Type B pancreatic cell (in vitro differentiated cells): ENCODE data around the gene L3MBTL4. TPM values are rescaled to one million over a fixed set of nuclear protein-coding genes. Genes with fewer than 3 reads are reported as not detected.

Source experiments
- DNase-seq: peaks from one replicate; pipeline ENCODE4 v3.0.0; 2021; ENCODE audit warnings: mixed read lengths; ENCODE audit not compliant: unreplicated experiment; ENCODE audit errors: extremely low spot score
- H3K27ac Mint-ChIP-seq: 2 replicates; pipeline ENCODE4 v1.8.0; 2021; ENCODE audit warnings: mild to moderate bottlenecking, mixed read lengths
- H3K27me3 Mint-ChIP-seq: 2 replicates; pipeline ENCODE4 v1.8.0; 2021; ENCODE audit warnings: mixed read lengths
- H3K36me3 Mint-ChIP-seq: 2 replicates; pipeline ENCODE4 v1.8.0; 2021; ENCODE audit warnings: mixed read lengths
- H3K4me1 Mint-ChIP-seq: one replicate; pipeline ENCODE4 v1.8.0; 2021; ENCODE audit warnings: mixed read lengths; ENCODE audit not compliant: unreplicated experiment
- H3K4me3 Mint-ChIP-seq: 2 replicates; pipeline ENCODE4 v1.8.0; 2021; ENCODE audit warnings: mild to moderate bottlenecking, mixed read lengths
- H3K9me3 Mint-ChIP-seq: 2 replicates; pipeline ENCODE4 v1.8.0; 2021; ENCODE audit warnings: mixed read lengths
- total RNA-seq: library from RNA; stranded (reverse); gene quantifications from 2 replicates; pipeline ENCODE4 v1.2.1, GENCODE V29; 2021; ENCODE audit warnings: low replicate concordance
- TF ChIP-seq, protein P1 (sequence below): fragments of 200-600 bp; sonication (generic); conservative IDR thresholded peaks from 2 replicates; pipeline ENCODE4 v1.5.0; 2021; ENCODE audit warnings: antibody characterized with exemption, mild to moderate bottlenecking

The L3MBTL4 gene
- total RNA-seq, 1 donor from 2014 or later, result 2.2 TPM

DNA sequence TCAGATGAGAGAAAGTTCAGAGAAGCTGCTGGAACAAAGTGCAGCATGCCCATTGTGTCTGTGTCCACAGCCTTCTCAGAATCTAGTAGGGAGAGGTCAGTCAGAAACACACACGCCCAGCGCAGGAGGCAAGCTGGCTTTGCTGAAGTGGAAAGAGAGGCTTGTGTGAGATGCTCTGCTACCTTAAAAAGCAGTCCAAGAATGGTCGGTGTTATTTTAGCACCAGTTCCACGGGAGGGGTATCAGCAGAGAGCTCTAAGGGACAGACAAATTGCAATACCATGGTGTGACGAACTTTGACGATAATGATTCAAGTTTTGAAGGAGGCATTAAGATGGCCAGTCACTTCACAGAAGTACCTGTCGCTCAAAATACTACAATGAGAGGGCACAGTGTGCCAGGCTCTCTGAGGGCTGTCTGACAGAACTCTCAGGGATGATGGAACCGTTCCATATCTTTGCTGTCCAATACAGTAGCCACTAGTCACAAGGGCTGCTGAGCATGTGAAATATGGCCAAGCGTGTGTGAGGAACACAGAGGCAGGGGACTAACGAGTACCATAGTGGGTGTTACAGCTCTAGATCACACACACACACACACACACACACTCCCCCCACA is 281.9 kb downstream of the L3MBTL4 start:
- no peaks in the 10 kb centered on the region for H3K27me3 Mint-ChIP-seq
- TF ChIP-seq, protein P1, sequence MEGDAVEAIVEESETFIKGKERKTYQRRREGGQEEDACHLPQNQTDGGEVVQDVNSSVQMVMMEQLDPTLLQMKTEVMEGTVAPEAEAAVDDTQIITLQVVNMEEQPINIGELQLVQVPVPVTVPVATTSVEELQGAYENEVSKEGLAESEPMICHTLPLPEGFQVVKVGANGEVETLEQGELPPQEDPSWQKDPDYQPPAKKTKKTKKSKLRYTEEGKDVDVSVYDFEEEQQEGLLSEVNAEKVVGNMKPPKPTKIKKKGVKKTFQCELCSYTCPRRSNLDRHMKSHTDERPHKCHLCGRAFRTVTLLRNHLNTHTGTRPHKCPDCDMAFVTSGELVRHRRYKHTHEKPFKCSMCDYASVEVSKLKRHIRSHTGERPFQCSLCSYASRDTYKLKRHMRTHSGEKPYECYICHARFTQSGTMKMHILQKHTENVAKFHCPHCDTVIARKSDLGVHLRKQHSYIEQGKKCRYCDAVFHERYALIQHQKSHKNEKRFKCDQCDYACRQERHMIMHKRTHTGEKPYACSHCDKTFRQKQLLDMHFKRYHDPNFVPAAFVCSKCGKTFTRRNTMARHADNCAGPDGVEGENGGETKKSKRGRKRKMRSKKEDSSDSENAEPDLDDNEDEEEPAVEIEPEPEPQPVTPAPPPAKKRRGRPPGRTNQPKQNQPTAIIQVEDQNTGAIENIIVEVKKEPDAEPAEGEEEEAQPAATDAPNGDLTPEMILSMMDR, result no peak
- DNase-seq, result no peak

DNA sequence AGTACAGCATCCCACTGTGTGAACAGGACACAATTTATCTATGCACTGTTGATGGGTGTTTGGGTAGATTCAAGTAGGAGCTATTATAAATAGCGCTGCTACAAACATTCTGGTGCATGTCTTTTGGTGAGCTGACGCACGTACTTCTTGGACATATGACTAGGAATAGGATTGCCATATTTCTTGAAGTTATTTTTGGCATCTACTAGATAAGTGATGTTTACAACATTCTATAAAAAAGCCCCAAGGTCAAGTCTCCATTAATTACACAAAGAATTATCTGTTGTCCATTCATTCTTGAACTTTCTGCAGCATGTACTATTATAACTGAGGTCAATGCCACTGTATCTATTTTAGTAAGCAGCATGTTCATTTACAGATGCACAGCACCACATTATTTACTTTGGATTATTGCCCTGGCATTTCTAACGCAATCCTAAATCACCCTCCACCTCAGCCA is 293.9 kb downstream of the L3MBTL4 start:
- no peak for DNase-seq
- Mint-ChIP-seq H3K36me3 (no peaks in the 10 kb centered on the region), H3K4me1 (no peaks in the 10 kb centered on the region)

More for the DNA sequence above, 281.9 kb downstream of the L3MBTL4 start:
- H3K36me3 Mint-ChIP-seq, result peaks cover 4% of the 10 kb centered on the region
- H3K4me1 Mint-ChIP-seq, result no peaks in the 10 kb centered on the region
- H3K27ac Mint-ChIP-seq, result no peak overlapping the region
- no peak overlapping the region for H3K4me3 Mint-ChIP-seq
- H3K9me3 Mint-ChIP-seq, result peaks cover 10% of the 10 kb centered on the region

DNA sequence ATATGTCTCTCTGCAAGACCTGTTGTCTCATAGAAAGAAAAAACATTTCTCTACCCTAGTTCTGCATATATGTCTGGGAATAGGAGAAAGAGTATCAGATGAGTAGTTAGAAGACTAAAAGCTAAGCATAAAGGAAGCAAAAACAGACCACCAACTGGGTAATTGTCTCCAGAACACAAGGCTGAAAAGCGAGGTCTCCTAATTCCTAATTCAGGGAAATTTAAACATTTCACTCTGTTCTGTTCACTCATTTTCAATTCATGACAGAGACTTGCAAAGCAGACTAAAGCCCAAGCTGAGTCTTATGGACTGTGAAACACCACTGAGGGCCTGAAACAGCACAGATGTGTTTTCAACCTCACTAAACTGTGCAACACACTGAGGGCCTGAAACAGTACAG is 294.9 kb downstream of the L3MBTL4 start:
- Mint-ChIP-seq H3K4me1 (no peaks in the 10 kb centered on the region), H3K4me3 (no peak overlapping the region), H3K36me3 (no peaks in the 10 kb centered on the region), H3K9me3 (peaks cover 5% of the 10 kb centered on the region), H3K27me3 (no peaks in the 10 kb centered on the region), H3K27ac (no peak overlapping the region)
- TF ChIP-seq, protein P1, result no peak
- no peak for DNase-seq

More for the DNA sequence above, 293.9 kb downstream of the L3MBTL4 start:
- Mint-ChIP-seq H3K27ac (no peak overlapping the region), H3K9me3 (peaks cover 5% of the 10 kb centered on the region), H3K4me3 (no peak overlapping the region), H3K27me3 (no peaks in the 10 kb centered on the region)
- TF ChIP-seq, protein P1, result no peak

DNA sequence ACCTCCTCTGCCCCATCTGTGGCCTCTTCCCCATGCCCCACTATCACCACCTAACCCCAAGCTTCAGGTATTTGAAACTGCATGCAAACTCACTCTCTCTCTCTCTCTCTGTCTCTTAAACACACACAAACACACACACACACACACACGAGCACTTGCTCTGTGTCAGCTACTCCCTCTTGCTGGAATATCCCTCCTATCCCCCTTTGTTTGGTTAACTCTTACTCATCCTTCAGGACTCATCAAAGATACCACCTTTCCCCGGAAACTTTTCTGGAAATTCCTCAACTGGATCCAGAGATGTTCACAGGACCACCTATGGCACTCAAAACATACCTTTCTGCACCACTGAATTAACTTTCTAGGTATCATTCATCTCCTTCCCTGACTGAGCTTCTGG is 296.6 kb downstream of the L3MBTL4 start:
- Mint-ChIP-seq H3K9me3 (peaks cover 5% of the 10 kb centered on the region), H3K36me3 (no peaks in the 10 kb centered on the region), H3K4me3 (no peak overlapping the region), H3K27me3 (no peaks in the 10 kb centered on the region), H3K4me1 (no peaks in the 10 kb centered on the region), H3K27ac (no peak overlapping the region)
- TF ChIP-seq, protein P1, result no peak
- no peak for DNase-seq

DNA sequence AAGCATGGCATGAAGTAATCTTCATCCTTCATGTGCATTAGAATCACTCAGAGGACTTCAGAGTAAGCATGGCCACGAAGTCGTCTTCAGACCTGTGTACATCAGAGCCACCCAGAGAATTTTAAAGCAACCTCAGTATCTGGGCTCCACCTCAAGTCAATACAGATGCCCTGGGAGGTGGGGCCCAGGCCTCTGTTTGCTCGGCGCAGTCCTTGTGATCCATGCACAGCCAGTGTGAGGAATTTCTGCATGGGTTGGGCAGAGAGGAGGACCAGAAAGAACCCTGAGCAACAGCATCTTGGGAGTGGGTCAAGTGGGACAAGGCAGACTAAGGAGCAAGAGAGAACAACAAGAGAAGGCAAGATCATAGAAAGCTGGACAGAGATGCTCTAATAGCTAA is 299.0 kb downstream of the L3MBTL4 start:
- Mint-ChIP-seq H3K9me3 (no peaks in the 10 kb centered on the region), H3K27me3 (no peaks in the 10 kb centered on the region), H3K4me1 (no peaks in the 10 kb centered on the region), H3K36me3 (no peaks in the 10 kb centered on the region), H3K27ac (no peak overlapping the region), H3K4me3 (no peak overlapping the region)
- no peak for DNase-seq
- TF ChIP-seq, protein P1, result no peak
